ENCODE data around the gene RMND5A.
"Not testable (repeated sequence)": the region's sequence is repeated elsewhere in the genome, so short reads cannot be mapped to it uniquely, and the experiment has no call there.

Gene RMND5A

GRCh38 chr2:86719637-86720539 is at the start of gene RMND5A:
RMND5A (plus strand) TSS chr2:86720291; CDS start chr2:86720668, 377 bp downstream.
- DNase-seq: peak; percentile 96 to 97

GRCh38 chr2:86671337-86671981 is 48.6 kb upstream of the RMND5A start:
- no peak for DNase-seq

- DNase-seq: no peak
Measured at GRCh38 chr2:86672027-86672545, 48.0 kb upstream of the RMND5A start.

- no peak for DNase-seq
Measured at GRCh38 chr2:86673011-86673410, 47.1 kb upstream of the RMND5A start.

GRCh38 chr2:86673986-86674670 is 46.0 kb upstream of the RMND5A start:
- DNase-seq: no peak

- DNase-seq: no peak
Measured at GRCh38 chr2:86675104-86675503, 45.0 kb upstream of the RMND5A start.

- DNase-seq: no peak
Measured at GRCh38 chr2:86675511-86676015, 44.5 kb upstream of the RMND5A start.

GRCh38 chr2:86677816-86678215 is 42.3 kb upstream of the RMND5A start:
- no peak for DNase-seq

GRCh38 chr2:86679036-86679435 is 41.1 kb upstream of the RMND5A start:
- no peak for DNase-seq

- DNase-seq: no peak
Measured at GRCh38 chr2:86685351-86685750, 34.7 kb upstream of the RMND5A start.

- DNase-seq: no peak
Measured at GRCh38 chr2:86686460-86686859, 33.6 kb upstream of the RMND5A start.

GRCh38 chr2:86686905-86687304 is 33.2 kb upstream of the RMND5A start:
- DNase-seq: no peak

GRCh38 chr2:86695053-86695691 is 24.9 kb upstream of the RMND5A start:
- DNase-seq: no peak

- DNase-seq: no peak
Measured at GRCh38 chr2:86697551-86698104, 22.5 kb upstream of the RMND5A start.

GRCh38 chr2:86700690-86701089 is 19.4 kb upstream of the RMND5A start:
- DNase-seq: no peak

- no peak for DNase-seq
Measured at GRCh38 chr2:86703704-86704361, 16.3 kb upstream of the RMND5A start.

GRCh38 chr2:86704459-86704971 is 15.6 kb upstream of the RMND5A start:
- DNase-seq: no peak

- DNase-seq: no peak
Measured at GRCh38 chr2:86706220-86706619, 13.9 kb upstream of the RMND5A start.

- no peak for DNase-seq
Measured at GRCh38 chr2:86706935-86707334, 13.2 kb upstream of the RMND5A start.

GRCh38 chr2:86708126-86708525 is 12.0 kb upstream of the RMND5A start:
- not testable (repeated sequence) for DNase-seq

GRCh38 chr2:86714579-86715173 is 5.4 kb upstream of the RMND5A start:
- not testable (repeated sequence) for DNase-seq

Measured in activated T-cell treated with anti-CD3 and anti-CD28 coated beads, Interleukin-2, amount 50 U/mL, for 48 hours (primary cell).